GM12891 (cell line): ENCODE measurements around the gene GDAP1L1.

Experiments
- POLR2AphosphoS5 ChIP-seq: IDR thresholded peaks from 2 replicates; pipeline ENCODE4 v1.6.1; 2011; ENCODE audit warnings: low read depth, low read length, control low read depth
- TAF1 ChIP-seq: IDR thresholded peaks from 2 replicates; pipeline ENCODE4 v1.6.1; 2011; ENCODE audit warnings: low read depth, low read length, control low read depth

- TF ChIP-seq POLR2AphosphoS5 (no peak), TAF1 (no peak)
These were observed 25.0 kb downstream of the GDAP1L1 start for GRCh38 chr20:44271915-44272663.
